Activated CD4-positive, alpha-beta T cell treated with anti-CD3 and anti-CD28 coated beads, Interleukin-2, amount 50 U/mL, for 48 hours (primary cell): ENCODE data around the gene EPB42.
"Not testable (repeated sequence)": the region's sequence is repeated elsewhere in the genome, so short reads cannot be mapped to it uniquely, and the experiment has no call there.

Experiments
- DNase-seq, 2 experiments: peaks; one replicate each; pipeline ENCODE4 v3.0.0-alpha.2; 2020

The EPB42 gene

DNA sequence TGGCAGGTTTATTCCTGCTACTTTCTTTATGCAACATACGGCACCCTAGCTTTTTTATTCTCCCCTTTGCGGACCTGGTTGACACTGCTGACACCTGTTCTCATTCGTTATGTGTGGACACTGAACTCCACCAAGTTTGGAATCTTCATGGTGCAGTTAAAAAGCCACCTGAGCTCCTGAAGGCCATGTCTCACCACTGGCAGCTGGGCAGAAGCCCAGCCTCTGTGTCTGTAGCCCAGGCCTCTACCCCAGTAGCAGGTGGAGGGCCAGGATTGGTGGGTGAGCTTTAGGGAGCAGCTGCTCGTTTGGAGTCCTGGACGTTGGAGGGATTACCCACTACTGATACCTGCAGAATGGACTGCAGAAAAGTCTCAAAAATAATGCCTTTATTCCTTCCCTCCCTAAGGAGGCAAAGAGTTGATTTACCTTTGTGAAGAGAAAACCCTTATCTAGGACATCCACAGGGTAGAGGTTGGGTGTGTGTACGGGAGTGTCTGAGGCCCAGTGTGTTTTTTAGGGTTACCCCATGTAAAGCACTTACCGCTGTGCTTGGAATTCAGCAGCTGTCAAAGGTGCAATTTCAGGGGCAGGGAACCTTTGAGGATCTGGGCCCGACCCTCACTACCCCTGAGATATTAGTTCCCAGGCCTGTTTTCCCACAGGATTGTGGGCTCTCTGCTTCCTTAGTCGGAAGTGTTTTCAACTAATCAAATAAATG is 36.3 kb downstream of the EPB42 start:
- DNase-seq = no peak

DNA sequence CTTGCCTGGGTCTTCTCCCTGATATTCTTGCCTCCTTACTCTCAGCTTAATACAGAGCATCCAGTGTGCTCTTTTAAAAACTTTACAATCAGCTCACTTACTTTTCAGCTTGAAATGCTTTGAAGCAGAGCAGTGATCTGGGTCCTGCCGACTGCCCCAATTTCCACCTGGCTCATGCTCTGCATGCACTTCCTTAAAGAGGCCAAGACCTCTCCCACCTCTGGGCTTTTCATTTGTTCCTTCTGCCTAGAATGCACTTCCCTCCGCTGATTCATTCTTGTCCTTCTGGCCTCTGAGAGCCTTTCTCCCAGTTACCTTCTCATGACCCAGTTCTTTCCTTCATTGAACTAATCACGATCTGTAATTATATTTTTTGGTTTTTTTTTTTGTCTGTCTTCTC is 37.5 kb downstream of the EPB42 start:
- no peak for DNase-seq

DNA sequence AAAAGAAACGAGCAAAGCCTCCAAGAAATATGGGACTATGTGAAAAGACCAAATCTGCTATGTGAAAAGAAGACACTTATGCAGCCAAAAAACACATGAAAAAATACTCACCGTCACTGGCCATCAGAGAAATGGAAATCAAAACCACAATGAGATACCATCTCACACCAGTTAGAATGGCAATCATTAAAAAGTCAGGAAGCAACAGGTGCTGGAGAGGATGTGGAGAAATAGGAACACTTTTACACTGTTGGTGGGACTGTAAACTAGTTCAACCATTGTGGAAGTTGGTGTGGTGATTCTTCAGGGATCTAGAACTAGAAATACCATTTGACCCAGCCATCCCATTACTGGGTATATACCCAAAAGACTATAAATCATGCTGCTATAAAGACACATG is 43.7 kb downstream of the EPB42 start:
- not testable (repeated sequence) for DNase-seq

DNA sequence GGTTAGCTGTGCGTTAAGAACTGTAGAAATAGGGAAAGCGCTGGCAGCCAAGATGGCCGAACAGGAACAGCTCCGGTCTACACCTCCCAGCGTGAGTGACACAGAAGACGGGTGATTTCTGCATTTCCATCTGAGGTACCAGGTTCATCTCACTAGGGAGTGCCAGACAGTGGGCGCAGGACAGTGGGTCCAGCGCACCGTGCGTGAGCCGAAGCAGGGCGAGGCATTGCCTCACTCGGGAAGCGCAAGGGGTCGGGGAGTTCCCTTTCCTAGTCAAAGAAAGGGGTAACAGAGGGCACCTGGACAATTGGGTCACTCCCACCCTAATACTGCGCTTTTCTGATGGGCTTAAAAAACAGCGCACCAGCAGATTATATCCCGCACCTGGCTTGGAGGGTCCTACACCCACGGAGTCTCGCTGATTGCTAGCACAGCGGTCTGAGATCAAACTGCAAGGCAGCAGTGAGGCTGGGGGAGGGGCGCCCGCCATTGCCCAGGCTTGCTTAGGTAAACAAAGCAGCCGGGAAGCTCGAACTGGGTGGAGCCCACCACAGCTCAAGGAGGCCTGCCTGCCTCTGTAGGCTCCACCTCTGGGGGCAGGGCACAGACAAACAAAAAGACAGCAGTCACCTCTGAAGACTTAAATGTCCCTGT is 45.0 kb downstream of the EPB42 start:
- not testable (repeated sequence) for DNase-seq

DNA sequence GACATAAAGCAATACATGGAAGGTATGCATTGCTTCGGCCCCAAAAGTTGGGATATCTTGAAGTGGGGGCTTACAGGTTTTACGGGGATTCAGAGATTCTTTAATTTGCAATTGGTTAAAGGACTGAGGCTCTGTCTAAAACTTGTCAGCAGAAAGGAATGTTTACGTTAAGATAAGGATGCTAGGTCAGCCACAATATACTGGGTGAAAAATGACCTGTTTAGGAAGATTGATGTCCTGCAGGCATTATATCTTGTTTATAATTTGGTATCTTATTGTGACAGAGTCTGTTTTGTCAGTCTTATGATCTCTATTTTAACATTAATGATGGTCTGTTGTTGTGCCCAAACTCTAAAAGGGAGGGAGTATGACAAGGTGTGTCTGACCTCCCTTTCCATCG is 50.9 kb downstream of the EPB42 start:
- DNase-seq = no peak

DNA sequence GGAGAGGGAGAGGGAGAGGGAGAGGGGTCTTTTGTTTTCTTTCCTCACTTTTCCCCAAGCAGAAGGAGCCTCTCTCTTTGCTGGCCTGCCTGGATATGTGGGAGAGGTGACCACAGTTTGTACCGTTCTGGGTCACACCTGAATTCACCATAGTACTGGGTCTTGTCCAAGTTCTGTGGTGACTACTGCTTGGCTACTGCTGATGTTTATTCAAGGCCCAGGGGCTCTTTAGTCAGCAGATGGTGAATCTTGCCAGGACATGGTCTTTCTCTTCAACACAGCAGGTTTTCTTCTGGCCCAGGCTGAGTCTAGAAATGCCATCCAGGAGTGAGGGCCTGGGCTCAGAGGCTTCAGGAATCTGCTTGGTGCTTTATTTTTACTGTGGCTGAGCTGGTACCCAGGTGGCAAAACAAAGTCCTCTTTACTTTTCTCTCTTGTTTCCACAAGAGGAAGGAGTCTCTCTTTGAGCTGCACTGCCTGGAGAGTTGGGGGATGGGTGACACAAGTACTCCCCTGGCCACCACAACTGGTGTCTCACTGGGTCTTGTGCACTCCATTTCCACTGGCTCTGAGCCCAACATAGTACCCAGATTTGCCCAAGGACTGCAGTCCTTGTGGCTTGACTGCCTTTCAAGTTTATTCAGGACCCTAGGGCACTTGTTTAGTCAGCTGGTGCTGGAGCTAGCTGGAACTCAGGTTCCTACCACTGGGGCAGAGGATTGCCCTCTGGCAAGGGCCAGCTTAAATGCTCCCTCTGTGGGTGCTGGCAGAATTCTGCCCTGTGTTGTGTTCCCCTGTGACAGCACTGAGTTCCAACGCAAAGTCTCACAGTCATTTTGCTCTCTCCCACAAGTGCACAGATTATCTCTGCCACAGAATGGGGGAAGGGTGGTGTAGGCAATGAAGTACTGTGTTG is 52.4 kb downstream of the EPB42 start:
- no peak for DNase-seq

DNA sequence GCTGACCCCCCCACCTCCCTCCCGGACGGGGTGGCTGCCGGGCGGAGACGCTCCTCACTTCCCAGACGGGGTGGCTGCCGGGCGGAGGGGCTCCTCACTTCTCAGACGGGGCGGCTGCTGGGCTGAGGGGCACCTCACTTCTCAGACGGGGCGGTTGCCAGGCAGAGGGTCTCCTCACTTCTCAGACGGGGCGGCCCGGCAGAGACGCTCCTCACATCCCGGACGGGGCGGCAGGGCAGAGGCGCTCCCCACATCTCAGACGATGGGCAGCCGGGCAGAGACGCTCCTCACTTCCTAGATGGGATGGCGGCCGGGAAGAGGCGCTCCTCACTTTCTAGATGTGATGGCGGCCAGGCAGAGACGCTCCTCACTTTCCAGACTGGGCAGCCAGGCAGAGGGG is 53.6 kb downstream of the EPB42 start:
- DNase-seq = not testable (repeated sequence)

DNA sequence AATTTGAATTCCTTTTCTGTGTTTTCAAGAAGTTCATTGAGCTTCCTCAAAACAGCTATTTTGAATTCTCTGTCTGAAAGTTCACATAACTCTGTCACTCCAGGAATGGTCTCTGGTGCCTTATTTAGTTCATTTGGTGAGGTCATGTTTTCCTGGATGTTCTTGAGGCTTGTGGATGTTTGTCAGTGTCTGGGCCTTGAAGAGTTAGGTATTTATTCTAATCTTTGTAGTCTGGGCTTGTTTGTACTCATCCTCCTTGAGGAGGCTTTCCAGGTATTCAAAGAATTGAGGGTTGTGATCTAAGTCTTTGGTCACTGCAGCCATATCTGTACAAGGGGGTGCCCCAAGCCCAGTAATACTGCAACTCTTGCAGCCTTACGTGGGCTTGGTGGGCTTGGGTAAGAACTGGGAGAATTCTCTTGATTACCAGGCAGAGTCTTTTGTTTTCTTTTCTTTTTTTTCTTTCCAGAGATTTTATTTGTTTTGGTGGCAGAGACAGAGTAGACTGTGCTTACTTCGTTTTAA is 55.0 kb downstream of the EPB42 start:
- no peak for DNase-seq

DNA sequence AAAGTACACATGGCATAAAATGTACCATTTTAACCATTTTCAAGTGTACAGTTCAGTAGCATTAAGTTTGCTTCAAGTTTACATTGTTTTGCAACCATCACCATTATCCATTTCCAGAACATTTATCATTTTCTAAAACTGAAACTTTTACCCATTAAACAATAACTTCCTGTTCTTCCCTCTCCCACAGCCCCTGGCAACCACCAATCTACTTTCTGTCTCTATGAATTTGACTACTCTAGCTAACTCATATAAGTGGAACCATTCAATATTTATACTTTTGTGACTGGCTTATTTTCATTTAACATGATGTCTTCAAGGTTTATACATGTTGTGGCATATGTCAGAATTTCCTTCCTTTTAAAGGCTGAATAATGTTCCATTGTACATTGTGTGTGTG is 67.5 kb downstream of the EPB42 start:
- no peak for DNase-seq

DNA sequence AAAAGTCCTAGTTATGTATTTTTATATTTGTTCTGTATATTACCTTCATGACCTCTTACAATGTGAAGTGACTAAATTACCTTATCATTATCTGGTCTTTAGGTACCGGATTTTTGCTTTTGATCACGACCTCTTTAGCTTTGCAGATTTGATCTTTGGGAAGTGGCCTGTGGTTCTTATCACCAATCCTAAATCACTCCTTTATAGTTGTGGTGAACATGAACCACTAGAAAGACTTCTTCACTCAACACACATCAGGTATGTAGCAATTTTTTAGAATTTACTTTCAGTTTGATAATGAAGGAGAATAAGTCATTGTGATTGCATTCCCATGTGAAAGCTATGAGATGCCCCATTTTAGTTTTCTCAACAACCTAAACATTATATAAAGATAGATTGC is 69.1 kb downstream of the EPB42 start:
- no peak for DNase-seq

DNA sequence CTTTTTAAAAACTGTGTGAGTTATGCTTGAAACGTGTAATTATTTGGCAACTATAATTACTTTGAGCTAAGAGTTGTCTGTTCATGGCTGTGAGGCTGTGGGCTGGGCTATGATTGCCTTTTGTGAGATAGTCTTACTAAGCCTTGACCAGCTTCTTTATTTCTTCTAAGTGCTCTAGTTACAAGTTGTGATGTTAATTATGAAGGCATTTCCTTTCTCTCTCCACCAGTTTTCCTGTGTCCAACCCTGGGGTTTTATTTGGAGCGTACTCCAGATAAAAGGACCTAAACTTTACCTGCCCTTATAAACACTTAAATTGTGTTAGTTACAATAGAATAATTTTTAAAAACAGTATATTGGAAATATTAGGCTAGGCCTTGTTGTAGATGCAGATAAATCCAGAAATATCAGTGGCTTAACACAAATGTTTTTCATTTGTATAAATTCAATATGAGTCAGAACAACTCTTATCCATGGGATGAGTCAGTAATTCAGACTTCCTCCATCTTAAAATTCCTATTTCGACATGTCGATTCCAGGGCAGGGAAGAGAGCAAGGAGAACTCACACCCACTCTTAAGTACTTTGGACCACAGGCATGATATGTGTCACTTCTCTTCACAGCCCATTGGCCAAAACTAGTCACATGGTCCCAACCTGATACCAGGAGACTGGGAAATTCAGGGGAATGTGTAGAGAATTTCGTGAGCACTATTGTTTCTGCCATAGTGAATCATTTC is 70.5 kb downstream of the EPB42 start:
- DNase-seq = no peak
